ENCODE measurements around the gene LRP5.

- TF ChIP-seq POLR2AphosphoS5 (IDR thresholded peaks at IDR 0.05), result no peak
- TF ChIP-seq POLR2A (IDR thresholded peaks at IDR 0.05), result no peak
These were observed 53.6 kb downstream of the LRP5 start for GRCh38 chr11:68365943-68366435.

Data from gastroesophageal sphincter (tissue), 2 donors.